Chondrocyte (in vitro differentiated cells): ENCODE data around the gene FAM240B. TPM values are rescaled to one million over a fixed set of nuclear protein-coding genes. Genes with fewer than 3 reads are reported as not detected.

ENCODE experiments used
- DNase-seq: peaks from one replicate; pipeline ENCODE4 v3.0.0; 2021; ENCODE audit warnings: mixed read lengths, low spot score
- H3K27ac Mint-ChIP-seq: one replicate; pipeline ENCODE4 v1.8.0; 2021; ENCODE audit warnings: mild to moderate bottlenecking, moderate library complexity, mixed read lengths; ENCODE audit not compliant: unreplicated experiment
- H3K27me3 Mint-ChIP-seq: 2 replicates; pipeline ENCODE4 v1.8.0; 2021; ENCODE audit warnings: low read depth, mixed read lengths
- H3K36me3 Mint-ChIP-seq: 2 replicates; pipeline ENCODE4 v1.8.0; 2021; ENCODE audit warnings: low read depth, mixed read lengths
- H3K4me1 Mint-ChIP-seq: 2 replicates; pipeline ENCODE4 v1.8.0; 2021; ENCODE audit warnings: low read depth, mild to moderate bottlenecking, mixed read lengths
- H3K4me3 Mint-ChIP-seq: one replicate; pipeline ENCODE4 v1.8.0; 2021; ENCODE audit warnings: mild to moderate bottlenecking, moderate library complexity, mixed read lengths; ENCODE audit not compliant: unreplicated experiment
- H3K9me3 Mint-ChIP-seq: 2 replicates; pipeline ENCODE4 v1.8.0; 2021; ENCODE audit warnings: low read depth, mixed read lengths
- CTCF ChIP-seq: fragments of 200-600 bp; sonication (generic); IDR thresholded peaks from 2 replicates; pipeline ENCODE4 v1.5.0; 2021; ENCODE audit warnings: antibody characterized with exemption, mild to moderate bottlenecking, moderate library complexity
- total RNA-seq: library from RNA; stranded (reverse); gene quantifications from 3 replicates; pipeline ENCODE4 v1.2.1, GENCODE V29; 2021

FAM240B gene
- total RNA-seq, 1 donor from 2014 or later: not detected

- TF ChIP-seq CTCF: no peak
- H3K9me3 Mint-ChIP-seq: no peaks in the 10 kb centered on the region
- DNase-seq: no peak
- no peak overlapping the region for H3K4me3 Mint-ChIP-seq
- peaks cover 2% of the 10 kb centered on the region for H3K27me3 Mint-ChIP-seq
- no peaks in the 10 kb centered on the region for H3K36me3 Mint-ChIP-seq
- H3K27ac Mint-ChIP-seq: no peak overlapping the region
- peaks cover 5% of the 10 kb centered on the region for H3K4me1 Mint-ChIP-seq
Measured at GRCh38 chr9:38724754-38725153, 4.8 kb upstream of the FAM240B start.

- no peaks in the 10 kb centered on the region for H3K9me3 Mint-ChIP-seq
- no peaks in the 10 kb centered on the region for H3K36me3 Mint-ChIP-seq
- no peaks in the 10 kb centered on the region for H3K4me1 Mint-ChIP-seq
- peaks cover 2% of the 10 kb centered on the region for H3K27me3 Mint-ChIP-seq
- DNase-seq: no peak
- no peak overlapping the region for H3K4me3 Mint-ChIP-seq
- H3K27ac Mint-ChIP-seq: no peak overlapping the region
- no peak for TF ChIP-seq CTCF
Measured at GRCh38 chr9:38718148-38718547, 1.8 kb downstream of the FAM240B start.

GRCh38 chr9:38715684-38716083, 4.2 kb downstream of the FAM240B start:
- H3K4me3 Mint-ChIP-seq: no peak overlapping the region
- peaks cover 4% of the 10 kb centered on the region for H3K27me3 Mint-ChIP-seq
- TF ChIP-seq CTCF: no peak
- no peaks in the 10 kb centered on the region for H3K36me3 Mint-ChIP-seq
- DNase-seq: no peak
- H3K9me3 Mint-ChIP-seq: no peaks in the 10 kb centered on the region
- H3K4me1 Mint-ChIP-seq: no peaks in the 10 kb centered on the region
- H3K27ac Mint-ChIP-seq: no peak overlapping the region

- TF ChIP-seq CTCF: no peak
- Mint-ChIP-seq H3K4me3 (no peak overlapping the region), H3K27ac (no peak overlapping the region), H3K4me1 (no peaks in the 10 kb centered on the region), H3K27me3 (peaks cover 6% of the 10 kb centered on the region), H3K36me3 (no peaks in the 10 kb centered on the region), H3K9me3 (no peaks in the 10 kb centered on the region)
- no peak for DNase-seq
Measured at GRCh38 chr9:38713426-38713825, 6.5 kb downstream of the FAM240B start.

GRCh38 chr9:38708759-38709158, 11.2 kb downstream of the FAM240B start:
- H3K36me3 Mint-ChIP-seq: no peaks in the 10 kb centered on the region
- H3K27me3 Mint-ChIP-seq: peaks cover 10% of the 10 kb centered on the region
- H3K4me1 Mint-ChIP-seq: no peaks in the 10 kb centered on the region
- H3K27ac Mint-ChIP-seq: no peak overlapping the region
- no peaks in the 10 kb centered on the region for H3K9me3 Mint-ChIP-seq
- DNase-seq: no peak
- no peak overlapping the region for H3K4me3 Mint-ChIP-seq
- no peak for TF ChIP-seq CTCF
